Sigmoid colon (tissue), 4 donors: ENCODE data around the gene HCAR1.
"Not testable (repeated sequence)": the region's sequence is repeated elsewhere in the genome, so short reads cannot be mapped to it uniquely, and the experiment has no call there.

Experiments
- EP300 ChIP-seq, 4 donors: sonication (generic); formaldehyde crosslinking; IDR thresholded peaks; one replicate each; pipeline ENCODE4 v1.6.1; 2017; ENCODE audit warnings: antibody characterized with exemption in 4 of 4
- POLR2A ChIP-seq, 2 donors: fragments of 450-650 bp; IDR thresholded peaks; one replicate each; pipeline ENCODE4 v1.6.1; 2016; ENCODE audit warnings: antibody characterized with exemption in 2 of 2, mild to moderate bottlenecking in 2 of 2, moderate library complexity in 2 of 2
- POLR2AphosphoS5 ChIP-seq, 4 donors: sonication (generic); formaldehyde crosslinking; IDR thresholded peaks; one replicate each; pipeline ENCODE4 v1.6.1; 2017; ENCODE audit warnings: antibody characterized with exemption in 4 of 4
- TF ChIP-seq, protein P1 (sequence below), 4 experiments: fragments of 450-650 bp in 3 of 4; fragments of 200-600 bp in 1 of 4; IDR thresholded peaks; one replicate each; pipeline ENCODE4 v1.5.1; 2016 to 2019; ENCODE audit warnings: antibody characterized with exemption in 4 of 4, mild to moderate bottlenecking in 3 of 4, moderate library complexity in 2 of 4

DNA sequence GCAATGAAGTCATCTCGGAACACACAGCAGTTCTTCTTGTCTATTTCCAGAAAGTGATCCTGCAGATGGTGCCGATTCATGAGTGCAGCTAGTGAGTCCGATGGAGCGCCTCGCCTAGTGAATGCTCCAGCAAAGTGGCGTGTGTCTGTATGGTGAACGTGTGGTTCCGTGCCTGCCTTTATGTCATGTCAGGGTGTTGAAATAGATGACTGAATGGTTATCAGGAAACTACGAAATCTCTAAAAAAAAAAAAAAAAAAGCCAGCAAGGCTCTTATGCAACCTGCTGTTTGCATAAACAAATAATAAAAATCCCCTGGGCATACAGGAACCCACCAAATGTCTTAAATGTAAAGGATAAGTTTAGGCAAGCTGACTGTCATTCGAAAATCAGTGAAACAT is 14.0 kb downstream of the HCAR1 start, which contains the start of gene HCAR3:
- TF ChIP-seq, protein P1, sequence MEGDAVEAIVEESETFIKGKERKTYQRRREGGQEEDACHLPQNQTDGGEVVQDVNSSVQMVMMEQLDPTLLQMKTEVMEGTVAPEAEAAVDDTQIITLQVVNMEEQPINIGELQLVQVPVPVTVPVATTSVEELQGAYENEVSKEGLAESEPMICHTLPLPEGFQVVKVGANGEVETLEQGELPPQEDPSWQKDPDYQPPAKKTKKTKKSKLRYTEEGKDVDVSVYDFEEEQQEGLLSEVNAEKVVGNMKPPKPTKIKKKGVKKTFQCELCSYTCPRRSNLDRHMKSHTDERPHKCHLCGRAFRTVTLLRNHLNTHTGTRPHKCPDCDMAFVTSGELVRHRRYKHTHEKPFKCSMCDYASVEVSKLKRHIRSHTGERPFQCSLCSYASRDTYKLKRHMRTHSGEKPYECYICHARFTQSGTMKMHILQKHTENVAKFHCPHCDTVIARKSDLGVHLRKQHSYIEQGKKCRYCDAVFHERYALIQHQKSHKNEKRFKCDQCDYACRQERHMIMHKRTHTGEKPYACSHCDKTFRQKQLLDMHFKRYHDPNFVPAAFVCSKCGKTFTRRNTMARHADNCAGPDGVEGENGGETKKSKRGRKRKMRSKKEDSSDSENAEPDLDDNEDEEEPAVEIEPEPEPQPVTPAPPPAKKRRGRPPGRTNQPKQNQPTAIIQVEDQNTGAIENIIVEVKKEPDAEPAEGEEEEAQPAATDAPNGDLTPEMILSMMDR (IDR thresholded peaks at IDR 0.05) = not testable (repeated sequence)
- not testable (repeated sequence) for TF ChIP-seq EP300, POLR2A, POLR2AphosphoS5 (IDR thresholded peaks at IDR 0.05)
